H9 (cell line): ENCODE data around the gene GAN. TPM values are rescaled to one million over a fixed set of nuclear protein-coding genes. Genes with fewer than 3 reads are reported as not detected.

Experiments
- DNase-seq: peaks from one replicate; pipeline ENCODE4 v3.0.0-alpha.2; 2017
- H2AFZ ChIP-seq: one replicate; pipeline ENCODE4 v1.6.1; 2013; ENCODE audit warnings: mild to moderate bottlenecking, low read length, control low read depth, moderate library complexity
- H2AK5ac ChIP-seq: 2 replicates; pipeline ENCODE4 v1.6.1; 2013; ENCODE audit warnings: low read length, control low read depth, mixed read lengths; ENCODE audit not compliant: insufficient read length
- H2BK120ac ChIP-seq: one replicate; pipeline ENCODE4 v1.6.1; 2013; ENCODE audit warnings: low read depth, mild to moderate bottlenecking, low read length, control low read depth, inconsistent platforms; ENCODE audit not compliant: poor library complexity, severe bottlenecking
- H2BK12ac ChIP-seq: 2 replicates; pipeline ENCODE4 v1.6.1; 2013; ENCODE audit warnings: low read length, control low read depth, mixed read lengths, low read depth; ENCODE audit not compliant: insufficient read length
- H2BK15ac ChIP-seq: 2 replicates; pipeline ENCODE4 v1.6.1; 2013; ENCODE audit warnings: low read depth, low read length, control low read depth
- H2BK20ac ChIP-seq: one replicate; pipeline ENCODE4 v1.6.1; 2013; ENCODE audit warnings: low read depth, mild to moderate bottlenecking, low read length, control low read depth, inconsistent platforms; ENCODE audit not compliant: poor library complexity, severe bottlenecking
- H2BK5ac ChIP-seq: 2 replicates; pipeline ENCODE4 v1.6.1; 2013; ENCODE audit warnings: low read length, control low read depth, mixed read lengths; ENCODE audit not compliant: insufficient read length
- H3K14ac ChIP-seq: 2 replicates; pipeline ENCODE4 v1.6.1; 2013; ENCODE audit warnings: low read length, control low read depth; ENCODE audit not compliant: insufficient read depth
- H3K18ac ChIP-seq: 2 replicates; pipeline ENCODE4 v1.6.1; 2013; ENCODE audit warnings: low read depth, mild to moderate bottlenecking, mixed read lengths, low read length, control low read depth; ENCODE audit not compliant: insufficient read length
- H3K23ac ChIP-seq: 2 replicates; pipeline ENCODE4 v1.6.1; 2013; ENCODE audit warnings: low read length, control low read depth, mixed read lengths, low read depth; ENCODE audit not compliant: insufficient read length
- H3K23me2 ChIP-seq: 2 replicates; pipeline ENCODE4 v1.6.1; 2013; ENCODE audit warnings: low read depth, mild to moderate bottlenecking, mixed read lengths, low read length, control low read depth; ENCODE audit not compliant: insufficient read length, poor library complexity, severe bottlenecking
- H3K27ac ChIP-seq: 2 replicates; pipeline ENCODE4 v1.5.1; 2013; ENCODE audit warnings: low read length, control low read depth, mixed read lengths, low read depth; ENCODE audit not compliant: insufficient read length
- H3K27me3 ChIP-seq: 2 replicates; pipeline ENCODE4 v1.6.1; 2013; ENCODE audit warnings: low read length, control low read depth, inconsistent platforms; ENCODE audit not compliant: insufficient read depth
- H3K4ac ChIP-seq: 2 replicates; pipeline ENCODE4 v1.6.1; 2013; ENCODE audit warnings: low read depth, mild to moderate bottlenecking, control low read depth, inconsistent platforms, low read length, moderate library complexity
- H3K4me1 ChIP-seq: 2 replicates; pipeline ENCODE4 v1.6.1; 2013; ENCODE audit warnings: low read length, control low read depth, inconsistent platforms; ENCODE audit not compliant: insufficient read depth
- H3K4me2 ChIP-seq: 2 replicates; pipeline ENCODE4 v1.6.1; 2013; ENCODE audit warnings: low read length, control low read depth, mixed read lengths; ENCODE audit not compliant: insufficient read length, insufficient read depth
- H3K56ac ChIP-seq: 2 replicates; pipeline ENCODE4 v1.6.1; 2013; ENCODE audit warnings: low read depth, mild to moderate bottlenecking, mixed read lengths, low read length, control low read depth; ENCODE audit not compliant: insufficient read length
- H3K79me1 ChIP-seq: 2 replicates; pipeline ENCODE4 v1.6.1; 2013; ENCODE audit warnings: low read depth, mild to moderate bottlenecking, moderate library complexity, low read length, control low read depth, inconsistent platforms; ENCODE audit not compliant: insufficient read depth, poor library complexity, severe bottlenecking
- H3K79me2 ChIP-seq: 2 replicates; pipeline ENCODE4 v1.6.1; 2013; ENCODE audit warnings: low read length, control low read depth, inconsistent platforms; ENCODE audit not compliant: insufficient read depth
- H3K9ac ChIP-seq: 2 replicates; pipeline ENCODE4 v1.6.1; 2013; ENCODE audit warnings: low read length, control low read depth, mixed read lengths; ENCODE audit not compliant: insufficient read length; ENCODE audit errors: extremely low read depth
- H3K9me3 ChIP-seq: one replicate; pipeline ENCODE4 v1.6.1; 2013; ENCODE audit warnings: low read depth, low read length, inconsistent platforms; ENCODE audit not compliant: control insufficient read depth
- H3T11ph ChIP-seq: one replicate; pipeline ENCODE4 v1.6.1; 2013; ENCODE audit warnings: mild to moderate bottlenecking, low read length, control low read depth, inconsistent platforms
- H4K20me1 ChIP-seq: one replicate; pipeline ENCODE4 v1.6.1; 2013; ENCODE audit not compliant: control insufficient read depth, insufficient read length, insufficient read depth
- H4K5ac ChIP-seq: 2 replicates; pipeline ENCODE4 v1.6.1; 2013; ENCODE audit warnings: low read depth, mild to moderate bottlenecking, mixed read lengths, low read length, control low read depth; ENCODE audit not compliant: insufficient read length
- H4K8ac ChIP-seq: replicated peaks from 2 replicates; pipeline ENCODE4 v1.6.1; 2013; ENCODE audit warnings: low read length, control low read depth, mixed read lengths, low read depth; ENCODE audit not compliant: insufficient read length
- H4K91ac ChIP-seq: 2 replicates; pipeline ENCODE4 v1.6.1; 2013; ENCODE audit warnings: low read depth, mild to moderate bottlenecking, moderate library complexity, mixed read lengths, low read length, control low read depth; ENCODE audit not compliant: insufficient read length
- H3K27ac Mint-ChIP-seq, 3 experiments: 2 replicates in 2 of 3; 3 replicates in 1 of 3; pipeline ENCODE4 v1.8.0; 2020 to 2021; ENCODE audit warnings: mixed read lengths in 3 of 3, mild to moderate bottlenecking in 1 of 3, moderate library complexity in 1 of 3
- H3K27me3 Mint-ChIP-seq: 2 replicates; pipeline ENCODE4 v1.8.0; 2021; ENCODE audit warnings: low read depth, mild to moderate bottlenecking, moderate library complexity, mixed read lengths
- H3K36me3 Mint-ChIP-seq, 3 experiments: 2 replicates in 2 of 3; 3 replicates in 1 of 3; pipeline ENCODE4 v1.8.0; 2020 to 2021; ENCODE audit warnings: low read depth in 3 of 3, mixed read lengths in 3 of 3; ENCODE audit not compliant: insufficient read depth in 1 of 3
- H3K4me1 Mint-ChIP-seq, 2 experiments: 2 replicates each; pipeline ENCODE4 v1.8.0; 2020; ENCODE audit warnings: mixed read lengths in 2 of 2
- H3K4me3 Mint-ChIP-seq, 2 experiments: 2 replicates in 1 of 2; 3 replicates in 1 of 2; pipeline ENCODE4 v1.8.0; 2020 to 2021; ENCODE audit warnings: mild to moderate bottlenecking in 2 of 2, mixed read lengths in 2 of 2, moderate library complexity in 1 of 2
- H3K9me3 Mint-ChIP-seq, 2 experiments: 2 replicates in 1 of 2; 3 replicates in 1 of 2; pipeline ENCODE4 v1.8.0; 2020; ENCODE audit warnings: mild to moderate bottlenecking in 2 of 2, mixed read lengths in 2 of 2, moderate library complexity in 1 of 2
- WGBS: extraction: QIAGEN DNeasy Blood & Tissue Kit; methylation state at CpG from one replicate; pipeline ENCODE4 v1.1.7; 2013; ENCODE audit warnings: missing lambda C conversion rate, low lambda C conversion rate, mixed read lengths; ENCODE audit not compliant: insufficient read length; ENCODE audit errors: extremely low coverage; 5-methylcytosine and 5-hydroxymethylcytosine counted together
- total RNA-seq: library from RNA; stranded (reverse); gene quantifications from 2 replicates; pipeline ENCODE4 v1.2.1, GENCODE V29; 2021
- TF ChIP-seq, protein P1 (sequence below): fragments of 200-600 bp; sonication (generic); conservative IDR thresholded peaks from 3 replicates; pipeline ENCODE4 v1.8.0; 2021; ENCODE audit warnings: antibody characterized with exemption, mild to moderate bottlenecking

GAN gene
- total RNA-seq, 1 experiment from 2014 or later = 20.9 TPM

DNA sequence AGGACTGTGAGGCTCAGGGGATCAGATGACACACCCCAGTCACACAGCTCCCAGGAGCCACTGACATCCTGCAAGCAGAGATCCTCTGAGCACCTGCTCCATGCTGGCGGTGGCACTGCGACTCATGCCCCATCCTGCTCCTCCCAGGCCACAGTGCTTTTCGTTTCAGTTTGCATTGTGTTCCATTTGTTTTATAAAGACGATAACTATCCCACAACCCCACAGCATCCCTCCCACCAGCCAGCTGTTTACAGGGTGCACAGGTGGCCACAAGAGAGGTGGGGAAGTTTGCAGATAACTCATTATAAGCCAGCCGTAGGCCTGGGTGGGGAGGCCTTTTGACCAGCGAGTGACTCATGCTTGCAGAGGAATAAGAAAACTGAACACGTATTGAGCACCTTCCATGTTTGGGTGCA lies 48.1 kb upstream of the GAN start:
- Histone ChIP-seq H3K23ac (no peak overlapping the region), H3K56ac (no peak overlapping the region), H4K8ac (no peak overlapping the region), H3K79me1 (no peaks in the 10 kb centered on the region), H3K79me2 (no peaks in the 10 kb centered on the region), H2BK12ac (no peak overlapping the region), H3K9me3 (no peaks in the 10 kb centered on the region), H2BK120ac (no peak overlapping the region), H3K14ac (no peak overlapping the region), H3K4me1 (no peaks in the 10 kb centered on the region), H2AK5ac (no peak overlapping the region), H3K4ac (no peak overlapping the region), H3K23me2 (no peaks in the 10 kb centered on the region), H4K20me1 (no peaks in the 10 kb centered on the region), H3K27ac (no peak overlapping the region), H3T11ph (no peak overlapping the region), H2AFZ (no peak overlapping the region), H4K5ac (no peak overlapping the region), H2BK20ac (no peak overlapping the region), H2BK15ac (no peak overlapping the region), H3K4me2 (no peak overlapping the region), H3K18ac (no peak overlapping the region), H4K91ac (no peak overlapping the region), H2BK5ac (no peak overlapping the region), H3K9ac (no peak overlapping the region), H3K27me3 (no peaks in the 10 kb centered on the region)
- Mint-ChIP-seq H3K9me3 (no peaks in the 10 kb centered on the region; a peak in 1 of 5 replicates), H3K27me3 (peaks cover 2% of the 10 kb centered on the region; the same call in 1 of the 2 replicates), H3K4me3 (no peak overlapping the region), H3K36me3 (no peaks in the 10 kb centered on the region; a peak in 1 of 7 replicates), H3K27ac (peak overlapping the region in 1 of 3 experiments; percentile 74; a peak in 1 of 7 replicates), H3K4me1 (no peaks in the 10 kb centered on the region)
- no CpG with 5 or more reads among the region's 7 CpGs for WGBS
- TF ChIP-seq, protein P1, sequence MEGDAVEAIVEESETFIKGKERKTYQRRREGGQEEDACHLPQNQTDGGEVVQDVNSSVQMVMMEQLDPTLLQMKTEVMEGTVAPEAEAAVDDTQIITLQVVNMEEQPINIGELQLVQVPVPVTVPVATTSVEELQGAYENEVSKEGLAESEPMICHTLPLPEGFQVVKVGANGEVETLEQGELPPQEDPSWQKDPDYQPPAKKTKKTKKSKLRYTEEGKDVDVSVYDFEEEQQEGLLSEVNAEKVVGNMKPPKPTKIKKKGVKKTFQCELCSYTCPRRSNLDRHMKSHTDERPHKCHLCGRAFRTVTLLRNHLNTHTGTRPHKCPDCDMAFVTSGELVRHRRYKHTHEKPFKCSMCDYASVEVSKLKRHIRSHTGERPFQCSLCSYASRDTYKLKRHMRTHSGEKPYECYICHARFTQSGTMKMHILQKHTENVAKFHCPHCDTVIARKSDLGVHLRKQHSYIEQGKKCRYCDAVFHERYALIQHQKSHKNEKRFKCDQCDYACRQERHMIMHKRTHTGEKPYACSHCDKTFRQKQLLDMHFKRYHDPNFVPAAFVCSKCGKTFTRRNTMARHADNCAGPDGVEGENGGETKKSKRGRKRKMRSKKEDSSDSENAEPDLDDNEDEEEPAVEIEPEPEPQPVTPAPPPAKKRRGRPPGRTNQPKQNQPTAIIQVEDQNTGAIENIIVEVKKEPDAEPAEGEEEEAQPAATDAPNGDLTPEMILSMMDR = no peak
- no peak for DNase-seq
